ENCODE results near the gene BDKRB2. TPM values are rescaled to one million over a fixed set of nuclear protein-coding genes. Genes with fewer than 3 reads are reported as not detected.

Gene BDKRB2
- total RNA-seq, 1 experiment from 2014 or later, result 0.49 TPM

- DNase-seq (ENCODE audit: low read depth, low spot score) (no peak), ATAC-seq (no peak)
- H3K79me2 ChIP-seq (ENCODE audit: insufficient read depth, low read length), result no peaks in the 10 kb centered on the region
- H3K4me3 ChIP-seq (replicated peaks in 1 of 2; ENCODE audit: low read depth in 1 of 2, low read length in 2 of 2), result no peak overlapping the region
- no peaks in the 10 kb centered on the region for H3K9me2 ChIP-seq (ENCODE audit: insufficient read depth)
- TF ChIP-seq SIN3A (IDR thresholded peaks at IDR 0.05; ENCODE audit: low read depth) (no peak), EZH2phosphoT487 (IDR thresholded peaks at IDR 0.05; ENCODE audit: borderline replicate concordance) (no peak), ZNF274 (IDR thresholded peaks at IDR 0.05; ENCODE audit: low read depth, low read length) (no peak), CBX3 (IDR thresholded peaks at IDR 0.05; ENCODE audit: low read depth) (no peak), FOSL1 (IDR thresholded peaks at IDR 0.05; ENCODE audit: low read depth) (no peak), MAX (IDR thresholded peaks at IDR 0.05) (no peak), SP1 (IDR thresholded peaks at IDR 0.05; ENCODE audit: low read depth) (no peak), CTCF (IDR thresholded peaks at IDR 0.05 in 2 of 3, conservative IDR thresholded peaks at IDR 0.05 in 1 of 3; ENCODE audit: borderline replicate concordance in 1 of 3, insufficient read depth in 1 of 3, low read depth in 2 of 3, low read length in 2 of 3) (no peak), YY1 (IDR thresholded peaks at IDR 0.05; ENCODE audit: extremely low read depth, insufficient replicate concordance, low read depth, low read length) (no peak), ATF3 (IDR thresholded peaks at IDR 0.05) (no peak), ZFX (IDR thresholded peaks at IDR 0.05) (no peak), EGR1 (IDR thresholded peaks at IDR 0.05; ENCODE audit: low read depth) (no peak)
- RAD21 ChIA-PET (ENCODE audit: low non-redundant PET in 1 of 2, low total read pairs in 2 of 2, uncharacterized antibody in 2 of 2, unreplicated experiment in 2 of 2), result no interaction called here
- H3K9ac ChIP-seq (ENCODE audit: low read length), result no peak overlapping the region
- no peak overlapping the region for H3K27ac ChIP-seq (ENCODE audit: low read depth, low read length)
- H3K9me3 ChIP-seq (ENCODE audit: control insufficient read depth in 1 of 2, insufficient read depth in 1 of 2, low read depth in 1 of 2, low read length in 2 of 2), result peaks cover 0 to 6% of the 10 kb centered on the region in 2 experiments; a peak in 1 of 4 replicates
- POLR2A ChIA-PET, result no interaction called here
- intact Hi-C loops (cut with micrococcal nuclease), result no loop called here
- H4K20me1 ChIP-seq (ENCODE audit: insufficient read depth), result no peaks in the 10 kb centered on the region
- no peaks in the 10 kb centered on the region for H3K4me1 ChIP-seq (ENCODE audit: control insufficient read depth in 1 of 2, insufficient read depth in 2 of 2, low read length in 2 of 2)
- no peaks in the 10 kb centered on the region for H3K27me3 ChIP-seq (ENCODE audit: insufficient read depth, low read length)
- H3K36me3 ChIP-seq (ENCODE audit: control insufficient read depth in 1 of 2, insufficient read depth in 2 of 2, low read length in 2 of 2), result no peaks in the 10 kb centered on the region
- no peak overlapping the region for H3K4me2 ChIP-seq (ENCODE audit: low read length)
- BruUV-seq (replicated peaks), result no TSS peak
- no peak overlapping the region for H2AFZ ChIP-seq (ENCODE audit: low read depth, low read length, poor library complexity, severe bottlenecking)
- CTCF ChIA-PET, result no interaction called here
These were observed 63.3 kb downstream of the BDKRB2 start for GRCh38 chr14:96267916-96268315.

All from HCT116 (cell line).